KMS-11 (cell line): ENCODE measurements around the gene DTYMK.
"Not testable (repeated sequence)": the region's sequence is repeated elsewhere in the genome, so short reads cannot be mapped to it uniquely, and the experiment has no call there.

ENCODE experiments used
- H2AFZ ChIP-seq: fragments of 200-600 bp; sonication (generic); 2 replicates; pipeline ENCODE4 v1.6.1; 2016; ENCODE audit warnings: antibody characterized with exemption, mixed run types, low read depth
- H3K27ac ChIP-seq: fragments of 200-600 bp; sonication (generic); 2 replicates; pipeline ENCODE4 v1.6.1; 2016; ENCODE audit warnings: mild to moderate bottlenecking, mixed run types
- H3K27me3 ChIP-seq: fragments of 200-600 bp; sonication (generic); 2 replicates; pipeline ENCODE4 v1.6.1; 2017; ENCODE audit warnings: mild to moderate bottlenecking, low read depth, mixed run types, moderate library complexity; ENCODE audit not compliant: insufficient read depth
- H3K36me3 ChIP-seq: fragments of 200-600 bp; sonication (generic); 2 replicates; pipeline ENCODE4 v1.6.1; 2017; ENCODE audit warnings: mild to moderate bottlenecking, mixed run types; ENCODE audit not compliant: insufficient read depth
- H3K4me1 ChIP-seq: fragments of 200-600 bp; sonication (generic); 2 replicates; pipeline ENCODE4 v1.6.1; 2016; ENCODE audit warnings: mild to moderate bottlenecking, low read depth, mixed run types; ENCODE audit not compliant: poor library complexity, severe bottlenecking
- H3K4me2 ChIP-seq: fragments of 200-600 bp; sonication (generic); 2 replicates; pipeline ENCODE4 v1.7.0; 2016; ENCODE audit warnings: mild to moderate bottlenecking, mixed run types
- H3K4me3 ChIP-seq: fragments of 200-600 bp; sonication (generic); IDR thresholded peaks from 2 replicates; pipeline ENCODE4 v1.6.1; 2017; ENCODE audit warnings: low read depth, low read length, mixed read lengths; ENCODE audit not compliant: insufficient read depth
- H3K79me2 ChIP-seq: fragments of 200-600 bp; sonication (generic); 2 replicates; pipeline ENCODE4 v1.6.1; 2016; ENCODE audit warnings: low read depth, mixed run types; ENCODE audit not compliant: insufficient read depth
- H3K9ac ChIP-seq: fragments of 200-600 bp; sonication (generic); 2 replicates; pipeline ENCODE4 v1.6.1; 2016; ENCODE audit warnings: mild to moderate bottlenecking, mixed run types
- H4K20me1 ChIP-seq: fragments of 200-600 bp; sonication (generic); 2 replicates; pipeline ENCODE4 v1.6.1; 2016; ENCODE audit warnings: mild to moderate bottlenecking, mixed run types; ENCODE audit not compliant: insufficient read depth
- CTCF ChIP-seq: fragments of 200-600 bp; sonication (generic); conservative IDR thresholded peaks from 2 replicates; pipeline ENCODE4 v1.6.1; 2017; ENCODE audit warnings: low read depth, mild to moderate bottlenecking, antibody characterized with exemption, low read length, moderate library complexity, mixed read lengths

The DTYMK gene

GRCh38 chr2:241665731-241666440, 20.7 kb downstream of the DTYMK start:
- H3K27ac ChIP-seq: no peak overlapping the region
- H3K4me2 ChIP-seq: no peak overlapping the region
- H4K20me1 ChIP-seq: no peaks in the 10 kb centered on the region
- no peaks in the 10 kb centered on the region for H3K27me3 ChIP-seq
- no peak overlapping the region for H3K4me3 ChIP-seq
- no peak overlapping the region for H2AFZ ChIP-seq
- no peak overlapping the region for H3K9ac ChIP-seq
- TF ChIP-seq CTCF: no peak; the same call in 1 of the 2 replicates
- H3K36me3 ChIP-seq: no peaks in the 10 kb centered on the region; the same call in 1 of the 2 replicates
- no peaks in the 10 kb centered on the region for H3K4me1 ChIP-seq
- no peaks in the 10 kb centered on the region for H3K79me2 ChIP-seq

GRCh38 chr2:241662731-241663130, 23.9 kb downstream of the DTYMK start:
- not testable (repeated sequence) for H3K36me3 ChIP-seq, H3K9ac ChIP-seq, H2AFZ ChIP-seq, H3K4me2 ChIP-seq, H3K79me2 ChIP-seq, H3K27ac ChIP-seq, H3K4me3 ChIP-seq, H3K4me1 ChIP-seq, H4K20me1 ChIP-seq, H3K27me3 ChIP-seq

GRCh38 chr2:241660593-241661213, 25.9 kb downstream of the DTYMK start:
- TF ChIP-seq CTCF: no peak
- Histone ChIP-seq H3K4me1 (no peaks in the 10 kb centered on the region), H3K4me3 (no peak overlapping the region), H4K20me1 (no peaks in the 10 kb centered on the region), H2AFZ (no peak overlapping the region), H3K79me2 (no peaks in the 10 kb centered on the region), H3K27me3 (no peaks in the 10 kb centered on the region), H3K4me2 (no peak overlapping the region), H3K9ac (no peak overlapping the region), H3K27ac (no peak overlapping the region), H3K36me3 (no peaks in the 10 kb centered on the region; the same call in 1 of the 2 replicates)

GRCh38 chr2:241659150-241659739, 27.4 kb downstream of the DTYMK start:
- H3K4me2 ChIP-seq: no peak overlapping the region
- H2AFZ ChIP-seq: no peak overlapping the region
- no peaks in the 10 kb centered on the region for H3K79me2 ChIP-seq
- no peaks in the 10 kb centered on the region for H3K27me3 ChIP-seq
- 0 out of 2 replicates have a peak, but pooled peaks have one; percentile 20 for TF ChIP-seq CTCF
- H4K20me1 ChIP-seq: no peaks in the 10 kb centered on the region
- no peak overlapping the region for H3K9ac ChIP-seq
- H3K27ac ChIP-seq: no peak overlapping the region
- no peaks in the 10 kb centered on the region for H3K4me1 ChIP-seq
- H3K36me3 ChIP-seq: no peaks in the 10 kb centered on the region; the same call in 1 of the 2 replicates
- no peak overlapping the region for H3K4me3 ChIP-seq
